GM12878 (cell line): ENCODE results near the gene FLVCR1. TPM values are rescaled to one million over a fixed set of nuclear protein-coding genes. Genes with fewer than 3 reads are reported as not detected.
A peak's percentile ranks its signal among the peaks of the same experiment; 100 is the strongest.

Experiments
- ATAC-seq: fragments of 200-7000 bp; cut with Tn5 transposase; 3 replicates; pipeline ENCODE4 v1.9.1; 2020; ENCODE audit warnings: mild to moderate bottlenecking, moderate library complexity
- BruUV-seq: library from RNA; stranded (reverse); fragments of 400-500 nt; replicated peaks from 2 replicates; lab custom pipeline; 2021; lab: Mats Ljungman, UMichigan
- CTCF ChIA-PET: fragments of 300-600 bp; sonication (Branson Sonifier 250); formaldehyde crosslinking; extraction: SDS; loops from one replicate; lab custom pipeline; 2021; ENCODE audit warnings: inconsistent platforms; lab: Yijun Ruan, JAX
- POLR2A ChIA-PET: fragments of 350-600 bp; formaldehyde crosslinking; extraction: SDS; loops from one replicate; lab custom pipeline; 2021; ENCODE audit warnings: inconsistent platforms; lab: Charles Lee
- RAD21 ChIA-PET: fragments of 300-600 bp; sonication (Branson Sonifier 250); formaldehyde crosslinking; loops from one replicate; lab custom pipeline; 2023; ENCODE audit warnings: antibody characterized with exemption; ENCODE audit not compliant: unreplicated experiment; lab: Charles Lee
- SMC1A ChIA-PET: fragments of 300-600 bp; sonication (Branson Sonifier 250); formaldehyde crosslinking; loops from one replicate; lab custom pipeline; 2023; ENCODE audit not compliant: unreplicated experiment, uncharacterized antibody; lab: Charles Lee
- DNase-seq: peaks from one replicate; pipeline ENCODE4 v3.0.0-alpha.2; 2011; ENCODE audit warnings: low read depth, low spot score
- FAIRE-seq: peaks from 3 replicates; lab custom pipeline; 2011; peaks lifted over from hg19 to GRCh38; lab: Jason Lieb, UNC
- H2AFZ ChIP-seq: 2 replicates; pipeline ENCODE4 v1.6.0; 2011; ENCODE audit warnings: low read depth, low read length, control low read depth; ENCODE audit not compliant: control insufficient read depth
- H3K27ac ChIP-seq: 2 replicates; pipeline ENCODE4 v1.5.1; 2011; ENCODE audit warnings: control low read depth; ENCODE audit not compliant: control insufficient read depth, insufficient read depth
- H3K27me3 ChIP-seq, 2 experiments: replicated peaks in 1 of 2; 2 replicates each; pipeline versions ENCODE4 v1.6.0 to v1.6.1; 2011; ENCODE audit warnings: low read length in 1 of 2; ENCODE audit not compliant: control insufficient read depth in 2 of 2, insufficient read depth in 2 of 2
- H3K36me3 ChIP-seq, 2 experiments: 2 replicates each; pipeline ENCODE4 v1.5.1; 2011; ENCODE audit warnings: low read length in 1 of 2; ENCODE audit not compliant: control insufficient read depth in 2 of 2, insufficient read depth in 2 of 2
- H3K4me1 ChIP-seq: 2 replicates; pipeline ENCODE4 v1.6.1; 2011; ENCODE audit warnings: mild to moderate bottlenecking, low read length, moderate library complexity, mixed read lengths; ENCODE audit not compliant: control insufficient read depth, insufficient read depth
- H3K4me2 ChIP-seq: 2 replicates; pipeline ENCODE4 v1.6.0; 2011; ENCODE audit warnings: control low read depth; ENCODE audit not compliant: control insufficient read depth, insufficient read depth
- H3K4me3 ChIP-seq: fragments of 200-600 bp; sonication (generic); 2 replicates; pipeline ENCODE4 v1.5.1; 2016
- H3K79me2 ChIP-seq: 2 replicates; pipeline ENCODE4 v1.6.0; 2011; ENCODE audit warnings: low read length; ENCODE audit not compliant: control insufficient read depth, insufficient read depth
- H3K9ac ChIP-seq: 2 replicates; pipeline ENCODE4 v1.8.0; 2011; ENCODE audit warnings: low read length, control low read depth, mixed read lengths; ENCODE audit not compliant: control insufficient read depth, insufficient read depth
- H3K9me3 ChIP-seq: replicated peaks from 3 replicates; pipeline ENCODE4 v1.5.1; 2011; ENCODE audit warnings: mild to moderate bottlenecking, low read length; ENCODE audit not compliant: control insufficient read depth, insufficient read depth
- H4K20me1 ChIP-seq: 2 replicates; pipeline ENCODE4 v1.6.0; 2011; ENCODE audit not compliant: control insufficient read depth, insufficient read depth
- BACH1 ChIP-seq: fragments of 450-650 bp; IDR thresholded peaks from 2 replicates; pipeline ENCODE4 v1.6.1; 2017; ENCODE audit warnings: mild to moderate bottlenecking, borderline replicate concordance
- BHLHE40 ChIP-seq, 2 experiments: fragments of 450-650 bp in 1 of 2; IDR thresholded peaks; 2 replicates each; pipeline ENCODE4 v1.6.1; 2011 to 2017; ENCODE audit warnings: low read depth in 2 of 2, borderline replicate concordance in 1 of 2, improper control_type of control experiment in 1 of 2, low read length in 1 of 2, mild to moderate bottlenecking in 1 of 2
- CBX5 ChIP-seq: sonication (generic); IDR thresholded peaks from 2 replicates; pipeline ENCODE4 v1.6.1; 2016; ENCODE audit warnings: low read depth, moderate library complexity, mild to moderate bottlenecking, inconsistent platforms
- CHD1 ChIP-seq: IDR thresholded peaks from 2 replicates; pipeline ENCODE4 v1.6.1; 2012; ENCODE audit warnings: low read depth, low read length, improper control_type of control experiment
- E4F1 ChIP-seq: fragments of 450-650 bp; IDR thresholded peaks from 2 replicates; pipeline ENCODE4 v1.6.1; 2018; ENCODE audit warnings: borderline replicate concordance, mild to moderate bottlenecking; ENCODE audit not compliant: partially characterized antibody
- EED ChIP-seq: sonication (generic); IDR thresholded peaks from 2 replicates; pipeline ENCODE4 v1.6.1; 2016; ENCODE audit warnings: antibody characterized with exemption, low read depth
- FOS ChIP-seq: IDR thresholded peaks from 3 replicates; pipeline ENCODE4 v1.6.1; 2011; ENCODE audit warnings: borderline replicate concordance; ENCODE audit not compliant: insufficient read length; ENCODE audit errors: extremely low read depth
- HCFC1 ChIP-seq: fragments of 150-350 bp; IDR thresholded peaks from 2 replicates; pipeline ENCODE4 v1.6.1; 2014; ENCODE audit warnings: low read length
- KDM1A ChIP-seq: fragments of 200-600 bp; sonication (generic); IDR thresholded peaks from 2 replicates; pipeline ENCODE4 v1.6.1; 2016; ENCODE audit warnings: borderline replicate concordance
- NR2C2 ChIP-seq: IDR thresholded peaks from 2 replicates; pipeline ENCODE4 v1.6.1; 2011; ENCODE audit warnings: borderline replicate concordance, low read depth; ENCODE audit not compliant: control insufficient read depth, insufficient read length
- RELB ChIP-seq: fragments of 450-650 bp; IDR thresholded peaks from 2 replicates; pipeline ENCODE4 v1.6.1; 2017; ENCODE audit warnings: low read depth, mild to moderate bottlenecking, moderate library complexity
- ZBED1 ChIP-seq: IDR thresholded peaks from 2 replicates; pipeline ENCODE4 v1.6.1; 2016; ENCODE audit warnings: borderline replicate concordance
- ZSCAN29 ChIP-seq: fragments of 450-650 bp; IDR thresholded peaks from 2 replicates; pipeline ENCODE4 v1.6.1; 2017; ENCODE audit warnings: mild to moderate bottlenecking, moderate library complexity
- WGBS: methylation state at CpG from one replicate; pipeline ENCODE4 v1.1.6; 2016; ENCODE audit warnings: low lambda C conversion rate; ENCODE audit not compliant: insufficient replicate concordance, insufficient coverage; ENCODE audit errors: missing lambda C conversion rate; 5-methylcytosine and 5-hydroxymethylcytosine counted together
- in situ Hi-C: fragments of 300-500 bp; cut with MboI; formaldehyde crosslinking; loops from 9 replicates; pipeline ENCODE4 v1.14.3; 2018; ENCODE audit warnings: mixed read lengths
- intact Hi-C: fragments of 100-400 bp; cut with micrococcal nuclease; formaldehyde crosslinking; loops from one replicate; pipeline ENCODE4 v1.14.2; 2022; ENCODE audit not compliant: unreplicated experiment
- polyA plus RNA-seq, 11 experiments: library from polyadenylated mRNA; depleted of rRNA in 4 of 11; unstranded in 6 of 11; stranded (reverse) in 5 of 11; fragments of >200 nt; fragmentation: Nextera tagmentation in 4 of 11; fragmentation: Illumina TruSeq in 1 of 11; extraction: Ambion mirVana in 4 of 11; extraction: Trizol in 1 of 11; gene quantifications; 1 replicate in 1 of 11; 2 replicates in 10 of 11; pipeline versions ENCODE4 v1.2.1 to v1.2.3, GENCODE V29; 2011 to 2016; ENCODE audit warnings: inconsistent platforms in 2 of 11, missing spikeins in 2 of 11, low read depth in 1 of 11
- total RNA-seq, 4 experiments: library from RNA; depleted of rRNA in 3 of 4; stranded (reverse); fragments of >200 nt in 3 of 4; fragmentation: Illumina TruSeq in 1 of 4; extraction: Trizol in 1 of 4; gene quantifications; 2 replicates each; pipeline versions ENCODE4 v1.2.1 to v1.2.3, GENCODE V29; 2013 to 2021
- TF ChIP-seq, protein P1 (sequence below): IDR thresholded peaks from 2 replicates; pipeline ENCODE4 v1.6.1; 2012; ENCODE audit warnings: mild to moderate bottlenecking, low read depth, low read length

The FLVCR1 gene
- total and polyA plus RNA-seq, 10 of the 15 experiments (the other 5 are each of a cell fraction or from before 2014, with no cell fraction given): 7.1 to 25.2 (median 17.6) TPM

GRCh38 chr1:212825798-212826452 lies 32.1 kb upstream of the FLVCR1 start:
- no peaks in the 10 kb centered on the region for H3K36me3 ChIP-seq
- H2AFZ ChIP-seq: no peak overlapping the region
- FAIRE-seq: no peak
- H3K4me3 ChIP-seq: no peak overlapping the region
- 90% methylated on average over 6 of the region's 6 CpGs for WGBS
- H3K4me1 ChIP-seq: peaks cover 4% of the 10 kb centered on the region
- DNase-seq: no peak
- BruUV-seq: no TSS peak
- ChIA-PET CTCF (interaction anchor here (1.4 to 2.4 kb wide), 2 partner anchors 11 kb away, joined by 4 to 10 read pairs; no protein-coding TSS in a partner anchor), RAD21 (no interaction called here), SMC1A (interaction anchor here (0.7 kb wide), 1 partner anchor 8 kb away, joined by 3 read pairs; no protein-coding TSS in a partner anchor), POLR2A (no interaction called here)
- H3K9me3 ChIP-seq: peaks cover 18% of the 10 kb centered on the region
- H3K27ac ChIP-seq: no peak overlapping the region
- no peak overlapping the region for H3K9ac ChIP-seq
- no peaks in the 10 kb centered on the region for H3K79me2 ChIP-seq
- no peak overlapping the region for H3K4me2 ChIP-seq
- no peaks in the 10 kb centered on the region for H4K20me1 ChIP-seq
- intact Hi-C loops: no loop called here
- H3K27me3 ChIP-seq: no peaks in the 10 kb centered on the region
- in situ Hi-C loops: no loop called here
- ATAC-seq: no peak
- no peak for TF ChIP-seq CHD1
- TF ChIP-seq, protein P1, sequence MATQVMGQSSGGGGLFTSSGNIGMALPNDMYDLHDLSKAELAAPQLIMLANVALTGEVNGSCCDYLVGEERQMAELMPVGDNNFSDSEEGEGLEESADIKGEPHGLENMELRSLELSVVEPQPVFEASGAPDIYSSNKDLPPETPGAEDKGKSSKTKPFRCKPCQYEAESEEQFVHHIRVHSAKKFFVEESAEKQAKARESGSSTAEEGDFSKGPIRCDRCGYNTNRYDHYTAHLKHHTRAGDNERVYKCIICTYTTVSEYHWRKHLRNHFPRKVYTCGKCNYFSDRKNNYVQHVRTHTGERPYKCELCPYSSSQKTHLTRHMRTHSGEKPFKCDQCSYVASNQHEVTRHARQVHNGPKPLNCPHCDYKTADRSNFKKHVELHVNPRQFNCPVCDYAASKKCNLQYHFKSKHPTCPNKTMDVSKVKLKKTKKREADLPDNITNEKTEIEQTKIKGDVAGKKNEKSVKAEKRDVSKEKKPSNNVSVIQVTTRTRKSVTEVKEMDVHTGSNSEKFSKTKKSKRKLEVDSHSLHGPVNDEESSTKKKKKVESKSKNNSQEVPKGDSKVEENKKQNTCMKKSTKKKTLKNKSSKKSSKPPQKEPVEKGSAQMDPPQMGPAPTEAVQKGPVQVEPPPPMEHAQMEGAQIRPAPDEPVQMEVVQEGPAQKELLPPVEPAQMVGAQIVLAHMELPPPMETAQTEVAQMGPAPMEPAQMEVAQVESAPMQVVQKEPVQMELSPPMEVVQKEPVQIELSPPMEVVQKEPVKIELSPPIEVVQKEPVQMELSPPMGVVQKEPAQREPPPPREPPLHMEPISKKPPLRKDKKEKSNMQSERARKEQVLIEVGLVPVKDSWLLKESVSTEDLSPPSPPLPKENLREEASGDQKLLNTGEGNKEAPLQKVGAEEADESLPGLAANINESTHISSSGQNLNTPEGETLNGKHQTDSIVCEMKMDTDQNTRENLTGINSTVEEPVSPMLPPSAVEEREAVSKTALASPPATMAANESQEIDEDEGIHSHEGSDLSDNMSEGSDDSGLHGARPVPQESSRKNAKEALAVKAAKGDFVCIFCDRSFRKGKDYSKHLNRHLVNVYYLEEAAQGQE: no peak
- no peak for TF ChIP-seq HCFC1
- TF ChIP-seq BHLHE40 (IDR thresholded peaks at IDR 0.05; ENCODE audit: borderline replicate concordance in 1 of 2, low read depth in 2 of 2, low read length in 1 of 2): no peak
- TF ChIP-seq CBX5: peak; percentile 99
- TF ChIP-seq RELB: peak; percentile 34; the same call in 1 of the 2 replicates
- TF ChIP-seq KDM1A: no peak
- TF ChIP-seq FOS: no peak
- TF ChIP-seq ZSCAN29: no peak
- TF ChIP-seq NR2C2: no peak
- no peak for TF ChIP-seq ZBED1
- TF ChIP-seq E4F1: no peak
- TF ChIP-seq EED: no peak
- no peak for TF ChIP-seq BACH1
